HG02885 (cell line): ENCODE measurements around the gene PTPRCAP.
"Not testable (repeated sequence)": the region's sequence is repeated elsewhere in the genome, so short reads cannot be mapped to it uniquely, and the experiment has no call there.

Experiments used
- ATAC-seq: cut with Tn5 transposase; IDR thresholded peaks from one replicate; pipeline ENCODE4 v1.9.1; 2021; ENCODE audit warnings: mild to moderate bottlenecking; ENCODE audit not compliant: unreplicated experiment, poor library complexity

PTPRCAP gene, protein sequence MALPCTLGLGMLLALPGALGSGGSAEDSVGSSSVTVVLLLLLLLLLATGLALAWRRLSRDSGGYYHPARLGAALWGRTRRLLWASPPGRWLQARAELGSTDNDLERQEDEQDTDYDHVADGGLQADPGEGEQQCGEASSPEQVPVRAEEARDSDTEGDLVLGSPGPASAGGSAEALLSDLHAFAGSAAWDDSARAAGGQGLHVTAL

GRCh38 chr11:67437082-67437808 lies at the start of gene PTPRCAP:
TSS of gene PTPRCAP (minus strand) at chr11:67437682. CDS start at chr11:67437619, 63 bp downstream.
- ATAC-seq = no peak

DNA sequence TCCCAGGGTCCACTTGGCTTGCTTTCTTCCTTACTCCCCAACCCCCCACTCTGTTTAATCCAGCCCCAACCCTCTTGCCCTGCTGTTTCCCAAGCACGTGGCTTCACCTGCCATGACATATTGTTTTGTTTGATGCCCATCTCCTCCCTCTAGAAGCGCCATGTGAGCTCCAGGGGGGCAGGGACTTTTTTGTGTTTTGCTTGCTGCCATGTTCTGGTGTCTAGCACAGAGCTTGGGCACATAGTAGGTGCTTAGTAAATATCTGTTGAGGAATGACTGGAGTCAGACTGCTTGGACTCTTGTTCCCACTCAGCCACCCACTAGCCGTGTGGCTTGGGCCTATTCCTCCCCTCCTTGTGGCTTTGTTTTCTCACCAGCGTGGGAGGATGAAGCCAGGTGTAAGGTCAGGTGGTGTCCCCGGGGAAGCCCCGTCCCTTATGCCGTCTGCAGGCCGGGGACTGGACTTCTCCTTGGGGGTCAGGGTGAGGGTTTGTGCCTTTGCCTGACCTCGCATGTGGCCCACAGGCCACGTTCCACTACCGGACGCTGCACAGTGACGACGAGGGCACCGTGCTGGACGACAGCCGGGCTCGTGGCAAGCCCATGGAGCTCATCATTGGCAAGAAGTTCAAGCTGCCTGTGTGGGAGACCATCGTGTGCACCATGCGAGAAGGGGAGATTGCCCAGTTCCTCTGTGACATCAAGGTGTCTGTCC lies 49.2 kb upstream of the PTPRCAP start:
- peak; percentile 41 for ATAC-seq

- not testable (repeated sequence) for ATAC-seq
Measured at GRCh38 chr11:67485873-67486361, 48.4 kb upstream of the PTPRCAP start.

DNA sequence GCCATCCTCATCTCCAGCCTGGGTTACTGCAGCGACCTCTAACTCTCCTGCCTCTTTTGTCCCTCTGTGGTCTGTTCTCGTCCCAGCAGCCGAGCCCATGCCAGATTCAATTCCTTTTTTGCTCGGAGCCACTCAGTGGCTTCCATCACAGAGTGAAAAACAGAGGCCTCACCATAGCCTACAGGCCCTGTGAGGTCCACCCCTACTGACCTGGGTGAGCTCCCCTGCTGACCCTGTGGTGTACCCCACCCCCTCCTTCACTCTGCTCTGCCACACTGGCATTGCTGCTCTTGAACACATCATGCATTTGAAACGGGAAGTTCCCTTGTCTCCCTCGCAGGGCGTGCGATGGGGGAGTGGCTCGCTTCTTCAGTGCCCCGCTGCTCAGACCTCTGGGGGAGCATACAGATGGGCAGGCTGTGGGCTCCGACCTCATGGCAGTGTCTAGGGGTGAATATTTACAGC lies 47.4 kb upstream of the PTPRCAP start:
- ATAC-seq = no peak

GRCh38 chr11:67483831-67484665 lies 46.6 kb upstream of the PTPRCAP start:
- no peak for ATAC-seq

DNA sequence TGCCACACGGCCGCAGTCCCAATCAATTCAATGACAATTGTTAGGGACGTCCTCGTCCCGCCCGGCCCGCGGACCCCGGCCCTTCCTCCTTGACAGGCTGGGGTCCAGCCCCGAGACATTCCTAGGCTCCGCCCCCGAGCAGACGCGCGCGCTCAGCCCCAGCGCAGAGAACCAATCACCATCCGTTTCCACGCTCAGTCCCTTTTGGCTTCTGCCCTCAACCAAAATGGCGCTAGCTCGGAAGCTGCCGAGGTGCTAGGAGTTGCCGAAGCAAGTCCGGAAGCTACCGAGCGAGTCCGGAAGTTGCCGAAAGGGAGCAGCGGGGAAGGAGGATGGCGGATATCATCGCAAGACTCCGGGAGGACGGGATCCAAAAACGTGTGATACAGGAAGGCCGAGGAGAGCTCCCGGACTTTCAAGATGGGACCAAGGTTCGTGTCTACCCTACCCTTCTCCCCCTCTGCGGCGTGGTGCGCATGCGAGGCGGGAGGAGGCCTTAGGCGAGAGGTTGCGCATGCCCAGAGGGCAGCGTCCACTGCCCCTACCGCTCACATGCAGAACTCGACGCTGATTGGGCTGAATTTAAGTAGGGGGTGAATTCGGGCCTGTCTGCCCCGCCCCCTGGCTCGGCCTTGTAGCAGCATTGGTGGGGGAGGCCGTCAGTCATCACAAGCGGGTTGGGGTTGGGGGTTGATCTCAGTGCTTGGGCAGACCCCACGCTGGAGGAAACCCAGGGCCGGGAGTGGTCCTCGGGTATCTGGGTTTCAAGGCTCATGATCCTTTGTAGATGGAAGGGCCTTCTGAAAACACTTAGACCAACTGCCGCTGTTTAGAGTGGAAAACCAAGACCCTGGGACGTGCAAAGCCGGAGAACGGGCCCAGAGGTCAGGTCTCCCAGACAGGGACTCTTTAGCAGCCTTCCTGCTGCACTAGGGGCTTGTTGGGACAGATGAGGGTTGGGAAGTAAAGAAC lies 45.6 kb upstream of the PTPRCAP start, which contains the start of gene AIP:
TSS of gene AIP (plus strand) at position 200 of the 972 bp plus-strand sequence. CDS start at position 333, 133 bp downstream.
- ATAC-seq = peak; percentile 72

DNA sequence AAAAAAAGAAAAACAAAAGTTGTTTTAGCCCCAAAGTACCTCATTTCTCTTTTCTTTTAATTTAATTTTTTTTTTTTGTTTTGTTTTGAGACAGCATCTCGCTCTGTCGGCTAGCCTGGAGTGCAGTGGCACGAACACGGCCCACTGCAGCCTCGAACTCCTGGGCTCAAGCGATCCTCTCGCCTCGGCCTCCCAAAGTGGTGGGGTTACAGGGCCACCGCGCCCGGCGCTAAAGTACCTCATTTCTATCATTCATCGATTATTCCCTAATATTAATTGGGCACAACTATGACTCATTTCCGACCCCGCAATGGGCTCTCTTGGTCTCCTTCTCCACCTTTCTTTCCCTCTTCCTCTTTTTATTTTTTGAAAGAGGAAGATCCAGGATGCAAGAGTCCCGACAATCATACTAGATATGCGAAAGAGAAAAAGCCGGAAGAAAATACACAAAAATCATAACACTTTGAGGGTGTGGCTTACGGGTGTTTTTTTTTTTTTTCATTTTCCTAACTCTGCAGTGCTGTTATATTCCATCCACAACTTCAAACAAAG lies 44.9 kb upstream of the PTPRCAP start:
- ATAC-seq = no peak

DNA sequence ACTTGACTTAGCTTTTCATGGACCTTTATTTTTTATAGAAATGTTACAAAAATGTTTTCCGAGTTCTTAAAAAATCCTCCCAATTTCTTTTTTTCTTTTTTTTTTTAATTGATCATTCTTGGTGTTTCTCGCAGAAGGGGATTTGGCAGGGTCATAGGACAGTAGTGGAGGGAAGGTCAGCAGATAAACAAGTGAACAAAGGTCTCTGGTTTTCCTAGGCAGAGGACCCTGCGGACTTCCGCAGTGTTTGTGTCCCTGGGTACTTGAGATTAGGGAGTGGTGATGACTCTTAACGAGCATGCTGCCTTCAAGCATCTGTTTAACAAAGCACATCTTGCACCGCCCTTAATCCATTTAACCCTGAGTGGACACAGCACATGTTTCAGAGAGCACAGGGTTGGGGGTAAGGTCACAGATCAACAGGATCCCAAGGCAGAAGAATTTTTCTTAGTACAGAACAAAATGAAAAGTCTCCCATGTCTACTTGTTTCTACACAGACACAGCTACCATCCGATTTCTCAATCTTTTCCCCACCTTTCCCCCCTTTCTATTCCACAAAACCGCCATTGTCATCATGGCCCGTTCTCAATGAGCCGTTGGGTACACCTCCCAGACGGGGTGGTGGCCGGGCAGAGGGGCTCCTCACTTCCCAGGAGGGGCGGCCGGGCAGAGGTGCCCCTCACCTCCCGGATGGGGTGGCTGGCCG lies 40.0 kb upstream of the PTPRCAP start:
- ATAC-seq = not testable (repeated sequence)

DNA sequence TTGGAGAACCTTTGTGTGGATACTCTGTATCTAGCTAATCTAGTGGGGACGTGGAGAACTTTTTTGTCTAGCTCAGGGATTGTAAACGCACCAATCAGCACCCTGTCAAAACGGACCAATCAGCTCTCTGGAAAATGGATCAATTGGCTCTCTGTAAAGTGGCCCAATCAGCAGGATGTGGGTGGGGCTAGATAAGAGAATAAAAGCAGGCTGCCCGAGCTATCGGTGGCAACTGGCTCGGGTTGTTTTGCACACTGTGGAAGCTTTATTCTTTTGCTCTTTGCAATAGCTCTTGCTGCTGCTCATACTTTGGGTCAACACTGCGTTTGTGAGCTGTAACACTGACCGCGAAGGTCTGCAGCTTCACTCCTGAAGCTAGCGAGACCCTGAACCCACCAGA lies 39.2 kb upstream of the PTPRCAP start:
- ATAC-seq = not testable (repeated sequence)

DNA sequence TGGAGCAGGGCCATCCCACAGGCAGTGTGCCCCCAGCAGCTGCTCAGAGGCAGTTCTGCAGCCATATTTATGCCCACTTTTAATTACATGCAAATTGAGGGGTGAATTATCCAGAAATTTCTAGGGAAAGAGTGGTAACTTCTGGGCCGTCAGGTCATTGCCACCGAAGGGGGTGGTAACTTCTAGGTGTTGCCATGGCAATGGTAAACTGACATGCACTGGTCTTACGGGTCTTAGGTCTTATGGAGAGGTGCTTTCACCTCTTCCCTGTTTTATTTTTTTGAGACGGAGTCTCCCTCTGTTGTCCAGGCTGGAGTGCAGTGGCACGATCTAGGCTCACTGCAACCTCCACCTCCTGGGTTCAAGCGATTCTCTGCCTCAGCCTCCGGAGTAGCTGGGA lies 35.4 kb upstream of the PTPRCAP start:
- ATAC-seq = no peak

DNA sequence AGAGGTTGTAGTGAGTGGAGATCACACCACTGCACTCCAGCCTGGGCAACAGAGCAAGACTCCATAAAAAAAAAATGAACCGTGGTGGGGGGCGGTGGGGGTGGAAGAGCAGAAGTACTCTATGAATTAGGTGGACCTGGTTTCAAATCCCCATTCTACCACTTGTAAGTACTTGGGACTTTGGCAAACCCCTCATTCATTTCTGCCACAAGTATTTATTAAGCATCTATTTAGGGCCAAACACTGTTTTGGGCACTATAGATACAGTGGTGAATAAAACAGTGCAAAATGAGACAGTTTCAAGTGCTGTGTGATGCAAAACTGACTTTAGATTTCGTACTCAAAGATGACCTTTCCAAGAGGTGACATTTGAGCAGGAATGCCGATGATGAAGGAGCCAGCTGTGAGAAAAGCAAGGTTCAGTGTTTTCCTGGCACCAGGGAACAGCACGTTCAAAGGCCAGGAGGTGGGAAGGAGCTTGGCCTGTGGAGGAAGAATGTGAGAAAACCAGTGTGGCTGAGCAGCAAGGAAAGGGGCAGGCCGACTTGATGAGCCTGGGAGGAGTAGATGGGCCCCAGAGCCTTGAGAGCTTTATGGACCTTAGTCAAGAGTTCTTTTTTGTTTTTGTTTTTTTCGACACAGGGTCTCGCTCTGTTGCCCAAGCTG lies 33.0 kb upstream of the PTPRCAP start:
- ATAC-seq = no peak

DNA sequence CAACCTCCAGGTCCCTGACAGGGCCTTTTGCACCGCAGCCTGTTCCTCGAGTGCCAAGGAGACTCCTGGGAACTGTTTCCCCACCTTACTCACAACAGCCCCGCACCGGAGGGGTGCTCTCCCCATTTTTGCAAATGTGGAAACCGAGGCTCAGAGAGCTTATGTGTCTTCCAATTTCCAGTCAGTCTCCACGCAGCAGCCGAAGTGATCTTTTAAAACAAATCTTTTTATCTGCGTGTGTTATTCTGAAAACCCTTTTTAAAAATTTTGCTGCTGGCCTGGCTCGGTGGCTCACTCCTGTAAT lies 32.0 kb upstream of the PTPRCAP start:
- no peak for ATAC-seq

DNA sequence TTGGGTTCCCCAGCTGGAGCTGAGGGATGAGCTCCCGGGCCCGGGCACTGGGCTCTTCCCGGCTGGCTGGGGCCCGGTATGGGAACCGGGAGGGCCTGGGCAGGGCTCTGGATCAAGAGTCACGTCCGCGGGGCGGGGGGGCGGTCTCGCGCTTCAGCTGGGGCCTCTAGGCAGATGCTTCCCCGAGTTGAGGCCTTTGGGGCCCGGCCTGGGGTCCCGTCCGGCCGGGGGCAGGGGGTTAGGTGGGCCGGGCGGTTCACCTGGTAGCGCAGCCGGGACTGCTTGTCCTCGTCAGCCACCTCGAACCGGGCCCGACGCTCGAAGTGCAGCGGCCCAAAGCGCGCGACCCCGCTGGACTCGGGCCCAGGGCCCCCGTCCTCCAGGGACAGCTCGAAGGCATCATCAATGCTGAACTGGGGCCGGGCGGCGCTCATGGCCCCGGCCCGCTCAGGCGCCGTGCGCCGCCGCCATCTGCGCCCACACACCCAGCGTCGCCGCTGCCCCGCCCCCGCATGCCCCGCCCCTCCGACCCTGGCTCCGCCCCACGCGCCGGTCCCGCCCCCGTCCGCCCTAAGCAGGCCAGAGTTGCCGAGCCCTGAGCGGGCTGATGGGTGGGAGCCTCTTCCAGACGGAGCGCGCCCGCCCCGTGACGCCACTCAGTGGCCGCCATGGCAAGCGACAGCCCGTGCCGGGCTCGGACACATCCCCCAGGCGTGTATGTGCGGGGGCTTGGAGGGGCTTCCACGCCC lies 31.5 kb upstream of the PTPRCAP start, which contains the start of gene TMEM134:
TSS of gene TMEM134 (minus strand) at position 493 of the 749 bp plus-strand sequence. CDS start at position 434, 59 bp downstream.
- ATAC-seq = peak; percentile 78

- ATAC-seq = no peak
Measured at GRCh38 chr11:67468456-67468758, 30.9 kb upstream of the PTPRCAP start.

GRCh38 chr11:67468056-67468455 lies 30.6 kb upstream of the PTPRCAP start:
- ATAC-seq = no peak

DNA sequence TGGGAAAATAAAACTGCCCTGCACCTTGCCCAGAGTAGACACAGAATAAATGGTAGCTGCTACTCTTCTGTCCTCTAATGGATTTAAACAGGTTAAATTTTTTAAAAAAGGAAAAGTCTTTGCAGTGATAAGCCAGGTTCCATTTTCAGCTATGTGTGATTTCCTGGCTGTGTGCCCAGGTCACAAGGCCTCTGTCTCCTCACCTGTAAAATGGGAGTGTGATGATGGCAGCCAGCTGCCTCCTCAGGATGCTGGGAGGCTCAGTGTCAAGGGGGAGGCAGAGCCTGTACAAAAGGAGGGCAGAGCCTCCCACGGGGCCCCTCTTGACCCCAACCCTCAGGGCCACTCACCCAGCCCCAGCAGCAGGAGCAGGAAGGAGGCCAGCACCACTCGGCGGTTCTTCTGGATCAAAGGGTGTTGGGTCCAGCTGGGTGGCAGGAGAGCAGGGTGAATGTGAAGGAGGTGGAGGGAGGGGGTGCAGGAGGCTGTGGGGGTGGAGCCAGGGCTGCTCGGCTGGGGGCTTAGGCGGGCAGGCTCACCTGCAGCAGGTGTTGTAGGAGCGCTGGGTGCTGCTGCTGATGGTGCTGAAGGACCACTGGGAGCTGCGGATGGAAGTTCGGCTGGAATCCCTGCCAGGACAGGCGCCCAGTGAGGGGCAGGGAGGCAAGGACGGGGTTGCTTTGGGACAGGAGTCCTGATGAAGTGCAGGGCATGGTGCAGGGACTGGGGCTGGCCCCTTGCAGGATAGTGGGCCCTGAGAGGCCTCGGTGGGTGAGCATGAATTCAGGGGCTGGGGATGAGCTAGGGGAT lies 29.7 kb upstream of the PTPRCAP start:
- ATAC-seq = no peak
